Calu3 (cell line): ENCODE data around the gene SMIM10L2A. TPM values are rescaled to one million over a fixed set of nuclear protein-coding genes. Genes with fewer than 3 reads are reported as not detected.

Source experiments
- BruUV-seq: library from RNA; stranded (reverse); fragments of 400-500 nt; replicated peaks from 2 replicates; lab custom pipeline; 2021; lab: Mats Ljungman, UMichigan
- CTCF ChIA-PET: fragments of 300-600 bp; sonication (Branson Sonifier 250); formaldehyde crosslinking; loops from one replicate; lab custom pipeline; 2022; ENCODE audit warnings: antibody characterized with exemption; lab: Charles Lee
- DNase-seq: peaks from one replicate; pipeline ENCODE4 v3.0.0; 2022
- H3K27ac Mint-ChIP-seq: one replicate; pipeline ENCODE4 v1.8.0; 2022; ENCODE audit warnings: mixed read lengths; ENCODE audit not compliant: unreplicated experiment
- H3K27me3 Mint-ChIP-seq: one replicate; pipeline ENCODE4 v1.8.0; 2022; ENCODE audit warnings: mixed read lengths; ENCODE audit not compliant: unreplicated experiment
- H3K36me3 Mint-ChIP-seq: one replicate; pipeline ENCODE4 v1.8.0; 2022; ENCODE audit warnings: mild to moderate bottlenecking, moderate library complexity, mixed read lengths; ENCODE audit not compliant: insufficient read depth, unreplicated experiment
- H3K4me1 Mint-ChIP-seq: one replicate; pipeline ENCODE4 v1.8.0; 2022; ENCODE audit warnings: mild to moderate bottlenecking, low read depth, mixed read lengths; ENCODE audit not compliant: unreplicated experiment
- H3K4me3 Mint-ChIP-seq: one replicate; pipeline ENCODE4 v1.8.0; 2022; ENCODE audit warnings: mild to moderate bottlenecking, low read depth, moderate library complexity, mixed read lengths; ENCODE audit not compliant: unreplicated experiment
- H3K9me3 Mint-ChIP-seq: one replicate; pipeline ENCODE4 v1.8.0; 2022; ENCODE audit warnings: low read depth, mixed read lengths; ENCODE audit not compliant: unreplicated experiment
- CTCF ChIP-seq: fragments of 200-600 bp; IDR thresholded peaks from one replicate; pipeline ENCODE4 v1.8.0; 2022; ENCODE audit warnings: antibody characterized with exemption; ENCODE audit not compliant: unreplicated experiment
- intact Hi-C: fragments of 100-400 bp; cut with micrococcal nuclease; formaldehyde crosslinking; loops from one replicate; pipeline ENCODE4 v1.10.0; 2022; ENCODE audit not compliant: unreplicated experiment
- total RNA-seq: library from RNA; stranded (reverse); gene quantifications from 2 replicates; pipeline ENCODE4 v1.2.3, GENCODE V29; 2022

The SMIM10L2A gene
- total RNA-seq, 1 experiment from 2014 or later, result 1.2 TPM

GRCh38 chrX:135433531-135434257, 11.9 kb downstream of the SMIM10L2A start:
- Mint-ChIP-seq H3K4me3 (no peak overlapping the region), H3K36me3 (peaks cover 5% of the 10 kb centered on the region), H3K9me3 (no peaks in the 10 kb centered on the region), H3K4me1 (no peaks in the 10 kb centered on the region), H3K27ac (no peak overlapping the region), H3K27me3 (peaks cover 70% of the 10 kb centered on the region)
- CTCF ChIA-PET, result no interaction called here
- no TSS peak for BruUV-seq
- no peak for DNase-seq
- intact Hi-C loops, result no loop called here
- TF ChIP-seq CTCF, result no peak

GRCh38 chrX:135434258-135435138, 12.8 kb downstream of the SMIM10L2A start:
- TF ChIP-seq CTCF, result no peak
- no peak for DNase-seq
- no peaks in the 10 kb centered on the region for H3K4me1 Mint-ChIP-seq
- peaks cover 5% of the 10 kb centered on the region for H3K36me3 Mint-ChIP-seq
- intact Hi-C loops, result no loop called here
- peaks cover 62% of the 10 kb centered on the region for H3K27me3 Mint-ChIP-seq
- H3K27ac Mint-ChIP-seq, result no peak overlapping the region
- no peaks in the 10 kb centered on the region for H3K9me3 Mint-ChIP-seq
- no peak overlapping the region for H3K4me3 Mint-ChIP-seq
- BruUV-seq, result no TSS peak
- CTCF ChIA-PET, result no interaction called here

GRCh38 chrX:135435139-135435922, 13.6 kb downstream of the SMIM10L2A start:
- Mint-ChIP-seq H3K36me3 (peaks cover 5% of the 10 kb centered on the region), H3K9me3 (no peaks in the 10 kb centered on the region), H3K27ac (no peak overlapping the region), H3K4me3 (no peak overlapping the region), H3K4me1 (no peaks in the 10 kb centered on the region), H3K27me3 (peaks cover 56% of the 10 kb centered on the region)
- no peak for DNase-seq
- BruUV-seq, result no TSS peak
- no peak for TF ChIP-seq CTCF
- intact Hi-C loops, result no loop called here
- CTCF ChIA-PET, result no interaction called here

- DNase-seq, result no peak
- H3K4me1 Mint-ChIP-seq, result no peaks in the 10 kb centered on the region
- intact Hi-C loops, result no loop called here
- H3K4me3 Mint-ChIP-seq, result no peak overlapping the region
- H3K27me3 Mint-ChIP-seq, result peaks cover 56% of the 10 kb centered on the region
- H3K9me3 Mint-ChIP-seq, result no peaks in the 10 kb centered on the region
- BruUV-seq, result no TSS peak
- H3K36me3 Mint-ChIP-seq, result peaks cover 5% of the 10 kb centered on the region
- CTCF ChIA-PET, result no interaction called here
- no peak for TF ChIP-seq CTCF
- H3K27ac Mint-ChIP-seq, result no peak overlapping the region
These were observed 14.2 kb downstream of the SMIM10L2A start for GRCh38 chrX:135435933-135436332.
